Fibroblast of lung (primary cell): Measurements from ENCODE around the gene SLC35F3. TPM values are rescaled to one million over a fixed set of nuclear protein-coding genes. Genes with fewer than 3 reads are reported as not detected.
A peak's percentile ranks its signal among the peaks of the same experiment; 100 is the strongest.

Source experiments
- DNase-seq, 2 donors: peaks; one replicate each; pipeline versions ENCODE4 v3.0.0 to v3.0.0-alpha.2; 2010; ENCODE audit warnings: low read depth in 2 of 2
- H2AFZ ChIP-seq: 2 replicates; pipeline ENCODE4 v1.5.1; 2012; ENCODE audit warnings: low read length, control low read depth, inconsistent platforms
- H3K27ac ChIP-seq: 2 replicates; pipeline ENCODE4 v1.5.1; 2011; ENCODE audit warnings: low read length, control low read depth; ENCODE audit not compliant: insufficient read depth
- H3K27me3 ChIP-seq: 2 replicates; pipeline ENCODE4 v1.5.1; 2011; ENCODE audit warnings: mild to moderate bottlenecking, low read length; ENCODE audit not compliant: control insufficient read depth, insufficient read depth
- H3K36me3 ChIP-seq: 2 replicates; pipeline ENCODE4 v1.5.1; 2011; ENCODE audit warnings: low read length; ENCODE audit not compliant: control insufficient read depth, insufficient read depth
- H3K4me1 ChIP-seq: 2 replicates; pipeline ENCODE4 v1.5.1; 2011; ENCODE audit warnings: low read length; ENCODE audit not compliant: control insufficient read depth, insufficient read depth; ENCODE audit errors: extremely low read depth
- H3K4me2 ChIP-seq: 2 replicates; pipeline ENCODE4 v1.5.1; 2011; ENCODE audit warnings: low read length, control low read depth; ENCODE audit not compliant: insufficient read depth; ENCODE audit errors: extremely low read depth
- H3K4me3 ChIP-seq, 4 experiments: fragments of 200-600 bp in 1 of 4; sonication (generic) in 1 of 4; replicated peaks in 1 of 4; 2 replicates each; pipeline ENCODE4 v1.5.1; 2011 to 2016; ENCODE audit warnings: low read length in 4 of 4, low read depth in 3 of 4, mild to moderate bottlenecking in 3 of 4, control low read depth in 2 of 4, inconsistent platforms in 1 of 4, mixed read lengths in 1 of 4; ENCODE audit not compliant: insufficient read depth in 1 of 4; ENCODE audit errors: control extremely low read depth in 1 of 4
- H3K79me2 ChIP-seq: 2 replicates; pipeline ENCODE4 v1.5.1; 2012; ENCODE audit warnings: mild to moderate bottlenecking, low read length, inconsistent platforms; ENCODE audit not compliant: control insufficient read depth, insufficient read depth
- H3K9ac ChIP-seq: 2 replicates; pipeline ENCODE4 v1.5.1; 2011; ENCODE audit warnings: mild to moderate bottlenecking, low read length, control low read depth; ENCODE audit not compliant: insufficient read depth
- H3K9me3 ChIP-seq: 2 replicates; pipeline ENCODE4 v1.5.1; 2012; ENCODE audit warnings: low read depth, low read length; ENCODE audit not compliant: control insufficient read depth, insufficient read depth
- H4K20me1 ChIP-seq: 2 replicates; pipeline ENCODE4 v1.5.1; 2011; ENCODE audit warnings: low read length; ENCODE audit not compliant: control insufficient read depth, insufficient read depth; ENCODE audit errors: extremely low read depth
- EZH2 ChIP-seq: IDR thresholded peaks from 2 replicates; pipeline ENCODE4 v1.5.1; 2012; ENCODE audit warnings: low read length, control low read depth, mild to moderate bottlenecking; ENCODE audit errors: missing control alignments
- polyA plus RNA-seq, 2 donors: library from polyadenylated mRNA; depleted of rRNA in 1 of 2; stranded (reverse) in 1 of 2; unstranded in 1 of 2; fragments of >200 nt; gene quantifications; 2 replicates each; pipeline ENCODE4 v1.2.1, GENCODE V29; 2011 to 2012; ENCODE audit warnings: missing spikeins in 1 of 2
- total RNA-seq: library from RNA; depleted of rRNA; stranded (reverse); fragments of >200 nt; gene quantifications from 2 replicates; pipeline ENCODE4 v1.2.1, GENCODE V29; 2014
- TF ChIP-seq, protein P1 (sequence below), 2 donors: IDR thresholded peaks in 1 of 2; conservative IDR thresholded peaks in 1 of 2; 1 replicate in 1 of 2; 2 replicates in 1 of 2; pipeline ENCODE4 v1.5.1; 2011 to 2012; ENCODE audit warnings: low read length in 2 of 2, control low read depth in 1 of 2, inconsistent platforms in 1 of 2, low read depth in 1 of 2, mild to moderate bottlenecking in 1 of 2

SLC35F3 gene
- total and polyA plus RNA-seq, 2 donors (not counting 1 experiment from before 2014, with no cell fraction given): not detected

- Histone ChIP-seq H3K79me2 (no peaks in the 10 kb centered on the region), H3K27me3 (no peaks in the 10 kb centered on the region), H3K27ac (no peak overlapping the region), H3K4me2 (no peak overlapping the region), H3K4me3 (no peak overlapping the region), H2AFZ (no peak overlapping the region), H4K20me1 (no peaks in the 10 kb centered on the region), H3K4me1 (no peaks in the 10 kb centered on the region), H3K9ac (no peak overlapping the region), H3K36me3 (no peaks in the 10 kb centered on the region), H3K9me3 (no peaks in the 10 kb centered on the region)
- no peak for TF ChIP-seq EZH2
- TF ChIP-seq, protein P1, sequence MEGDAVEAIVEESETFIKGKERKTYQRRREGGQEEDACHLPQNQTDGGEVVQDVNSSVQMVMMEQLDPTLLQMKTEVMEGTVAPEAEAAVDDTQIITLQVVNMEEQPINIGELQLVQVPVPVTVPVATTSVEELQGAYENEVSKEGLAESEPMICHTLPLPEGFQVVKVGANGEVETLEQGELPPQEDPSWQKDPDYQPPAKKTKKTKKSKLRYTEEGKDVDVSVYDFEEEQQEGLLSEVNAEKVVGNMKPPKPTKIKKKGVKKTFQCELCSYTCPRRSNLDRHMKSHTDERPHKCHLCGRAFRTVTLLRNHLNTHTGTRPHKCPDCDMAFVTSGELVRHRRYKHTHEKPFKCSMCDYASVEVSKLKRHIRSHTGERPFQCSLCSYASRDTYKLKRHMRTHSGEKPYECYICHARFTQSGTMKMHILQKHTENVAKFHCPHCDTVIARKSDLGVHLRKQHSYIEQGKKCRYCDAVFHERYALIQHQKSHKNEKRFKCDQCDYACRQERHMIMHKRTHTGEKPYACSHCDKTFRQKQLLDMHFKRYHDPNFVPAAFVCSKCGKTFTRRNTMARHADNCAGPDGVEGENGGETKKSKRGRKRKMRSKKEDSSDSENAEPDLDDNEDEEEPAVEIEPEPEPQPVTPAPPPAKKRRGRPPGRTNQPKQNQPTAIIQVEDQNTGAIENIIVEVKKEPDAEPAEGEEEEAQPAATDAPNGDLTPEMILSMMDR (conservative IDR thresholded peaks at IDR 0.05 in 1 of 2, IDR thresholded peaks at IDR 0.05 in 1 of 2; ENCODE audit: low read depth in 1 of 2, low read length in 2 of 2): no peak
- peak in 1 of 2 donors; percentile 17 for DNase-seq
Measured at GRCh38 chr1:234123867-234124266, 219.4 kb downstream of the SLC35F3 start.

DNA sequence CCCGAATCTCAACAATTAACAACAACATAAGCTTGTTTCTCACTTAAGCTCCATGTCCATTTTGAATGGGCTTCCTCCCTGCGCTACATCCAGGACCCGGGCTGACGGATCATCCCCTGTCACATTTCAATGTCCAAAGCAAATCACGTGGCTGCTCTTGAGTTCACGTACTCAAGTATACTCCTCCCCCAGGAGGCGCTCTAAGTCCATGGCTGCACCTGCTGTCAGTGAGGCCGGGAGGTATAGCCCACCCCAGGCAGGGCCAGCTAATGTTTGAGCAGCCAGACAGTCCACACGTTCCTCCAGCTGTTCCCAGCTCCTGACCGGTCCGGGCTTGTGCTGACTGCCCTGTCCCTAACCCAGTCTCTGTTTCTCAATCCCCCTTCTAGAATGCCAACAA is 220.8 kb downstream of the SLC35F3 start:
- H2AFZ ChIP-seq: no peak overlapping the region
- no peak overlapping the region for H3K27ac ChIP-seq
- no peak overlapping the region for H3K9ac ChIP-seq
- peak; percentile 3 to 51 for DNase-seq
- H3K4me2 ChIP-seq: no peak overlapping the region
- no peaks in the 10 kb centered on the region for H3K36me3 ChIP-seq
- TF ChIP-seq, protein P1 (conservative IDR thresholded peaks at IDR 0.05 in 1 of 2, IDR thresholded peaks at IDR 0.05 in 1 of 2; ENCODE audit: low read depth in 1 of 2, low read length in 2 of 2): no peak
- no peak for TF ChIP-seq EZH2
- H3K4me1 ChIP-seq: no peaks in the 10 kb centered on the region
- no peaks in the 10 kb centered on the region for H3K27me3 ChIP-seq
- no peaks in the 10 kb centered on the region for H3K9me3 ChIP-seq
- H4K20me1 ChIP-seq: no peaks in the 10 kb centered on the region
- no peaks in the 10 kb centered on the region for H3K79me2 ChIP-seq
- no peak overlapping the region for H3K4me3 ChIP-seq

- Histone ChIP-seq H3K27ac (no peak overlapping the region), H4K20me1 (no peaks in the 10 kb centered on the region), H3K27me3 (no peaks in the 10 kb centered on the region), H3K4me2 (no peak overlapping the region), H3K4me3 (no peak overlapping the region), H3K36me3 (no peaks in the 10 kb centered on the region), H2AFZ (no peak overlapping the region), H3K79me2 (no peaks in the 10 kb centered on the region), H3K9me3 (no peaks in the 10 kb centered on the region), H3K4me1 (no peaks in the 10 kb centered on the region), H3K9ac (no peak overlapping the region)
- TF ChIP-seq EZH2: no peak
- TF ChIP-seq, protein P1 (conservative IDR thresholded peaks at IDR 0.05 in 1 of 2, IDR thresholded peaks at IDR 0.05 in 1 of 2; ENCODE audit: low read depth in 1 of 2, low read length in 2 of 2): no peak
- no peak for DNase-seq
Measured at GRCh38 chr1:234125714-234126113, 221.2 kb downstream of the SLC35F3 start.
